DND-41 (cell line): ENCODE data around the gene PCDHA12.

Source experiments
- ATAC-seq: fragments of 200-7000 bp; cut with Tn5 transposase; 3 replicates; pipeline ENCODE4 v1.9.1; 2021; ENCODE audit warnings: low read depth; ENCODE audit not compliant: insufficient read depth
- DNase-seq: peaks from one replicate; pipeline ENCODE4 v3.0.0-alpha.2; 2020
- H2AFZ ChIP-seq: 2 replicates; pipeline ENCODE4 v1.6.0; 2012; ENCODE audit warnings: low read depth, low read length
- H3K27ac ChIP-seq: 2 replicates; pipeline ENCODE4 v1.5.1; 2012; ENCODE audit warnings: low read length, inconsistent platforms
- H3K27me3 ChIP-seq: fragments of 200-600 bp; sonication (generic); 2 replicates; pipeline ENCODE4 v1.6.0; 2012; ENCODE audit warnings: low read length, mild to moderate bottlenecking, inconsistent platforms; ENCODE audit not compliant: insufficient read depth, poor library complexity
- H3K36me3 ChIP-seq: 2 replicates; pipeline ENCODE4 v1.5.1; 2012; ENCODE audit warnings: low read length, inconsistent platforms; ENCODE audit not compliant: insufficient read depth
- H3K4me1 ChIP-seq: 2 replicates; pipeline ENCODE4 v1.5.1; 2012; ENCODE audit warnings: mild to moderate bottlenecking, low read length; ENCODE audit not compliant: insufficient read depth
- H3K4me2 ChIP-seq: 2 replicates; pipeline ENCODE4 v1.6.0; 2012; ENCODE audit warnings: mild to moderate bottlenecking, moderate library complexity, low read length, inconsistent platforms; ENCODE audit not compliant: insufficient read depth
- H3K4me3 ChIP-seq, 2 experiments: fragments of 200-600 bp in 1 of 2; shearing (Covaris generic) in 1 of 2; 2 replicates each; pipeline ENCODE4 v1.5.1; 2012 to 2016; ENCODE audit warnings: inconsistent platforms in 2 of 2, low read length in 2 of 2, mild to moderate bottlenecking in 2 of 2, low read depth in 1 of 2, moderate library complexity in 1 of 2
- H3K79me2 ChIP-seq: 2 replicates; pipeline ENCODE4 v1.6.0; 2012; ENCODE audit warnings: low read length, inconsistent platforms; ENCODE audit not compliant: insufficient read depth
- H3K9ac ChIP-seq: 2 replicates; pipeline ENCODE4 v1.6.0; 2012; ENCODE audit warnings: low read depth, mild to moderate bottlenecking, inconsistent platforms, low read length, moderate library complexity
- H3K9me3 ChIP-seq: 2 replicates; pipeline ENCODE4 v1.5.1; 2012; ENCODE audit warnings: low read length, moderate library complexity, mild to moderate bottlenecking, inconsistent platforms; ENCODE audit not compliant: insufficient read depth, severe bottlenecking
- H4K20me1 ChIP-seq: 2 replicates; pipeline ENCODE4 v1.6.0; 2012; ENCODE audit warnings: low read length; ENCODE audit not compliant: insufficient read depth
- CTCF ChIP-seq: IDR thresholded peaks from 2 replicates; pipeline ENCODE4 v1.5.1; 2012; ENCODE audit warnings: borderline replicate concordance, low read length, moderate library complexity, mild to moderate bottlenecking; ENCODE audit not compliant: poor library complexity, severe bottlenecking; ENCODE audit errors: extremely low read depth
- EZH2 ChIP-seq: IDR thresholded peaks from 3 replicates; pipeline ENCODE4 v1.6.1; 2012; ENCODE audit warnings: borderline replicate concordance, low read depth, mild to moderate bottlenecking, moderate library complexity, low read length, inconsistent platforms; ENCODE audit not compliant: severe bottlenecking

Gene PCDHA12

GRCh38 chr5:140882591-140882899 lies 7.4 kb downstream of the PCDHA12 start:
- Histone ChIP-seq H3K4me2 (no peak overlapping the region), H3K4me1 (no peaks in the 10 kb centered on the region), H3K36me3 (no peaks in the 10 kb centered on the region), H3K27me3 (peaks cover 2% of the 10 kb centered on the region), H2AFZ (no peak overlapping the region), H3K4me3 (no peak overlapping the region), H3K27ac (no peak overlapping the region), H3K79me2 (no peaks in the 10 kb centered on the region), H3K9me3 (no peaks in the 10 kb centered on the region), H4K20me1 (no peaks in the 10 kb centered on the region), H3K9ac (no peak overlapping the region)
- TF ChIP-seq CTCF (peak; percentile 47), EZH2 (no peak)
- DNase-seq (no peak), ATAC-seq (no peak)

GRCh38 chr5:140883373-140883772 lies 8.3 kb downstream of the PCDHA12 start:
- Histone ChIP-seq H3K36me3 (no peaks in the 10 kb centered on the region), H4K20me1 (no peaks in the 10 kb centered on the region), H3K4me2 (no peak overlapping the region), H3K27me3 (peaks cover 7% of the 10 kb centered on the region), H3K79me2 (no peaks in the 10 kb centered on the region), H3K9me3 (no peaks in the 10 kb centered on the region), H3K27ac (no peak overlapping the region), H3K9ac (no peak overlapping the region), H3K4me3 (no peak overlapping the region), H3K4me1 (no peaks in the 10 kb centered on the region), H2AFZ (no peak overlapping the region)
- no peak for ATAC-seq
- DNase-seq: no peak
- no peak for TF ChIP-seq EZH2
- TF ChIP-seq CTCF: no peak

- H3K9ac ChIP-seq: no peak overlapping the region
- H3K4me2 ChIP-seq: no peak overlapping the region
- no peak overlapping the region for H3K4me3 ChIP-seq
- no peak for TF ChIP-seq CTCF
- no peak for TF ChIP-seq EZH2
- no peak overlapping the region for H2AFZ ChIP-seq
- no peaks in the 10 kb centered on the region for H3K79me2 ChIP-seq
- H3K36me3 ChIP-seq: no peaks in the 10 kb centered on the region
- H3K9me3 ChIP-seq: no peaks in the 10 kb centered on the region
- H3K4me1 ChIP-seq: no peaks in the 10 kb centered on the region
- ATAC-seq (no peak), DNase-seq (no peak)
- H3K27me3 ChIP-seq: peaks cover 7% of the 10 kb centered on the region
- no peak overlapping the region for H3K27ac ChIP-seq
- H4K20me1 ChIP-seq: no peaks in the 10 kb centered on the region
Measured at GRCh38 chr5:140883927-140884697, 9.0 kb downstream of the PCDHA12 start.

GRCh38 chr5:140916325-140916724 lies 41.2 kb downstream of the PCDHA12 start:
- no peak overlapping the region for H3K9ac ChIP-seq
- no peak overlapping the region for H3K4me3 ChIP-seq
- H3K4me2 ChIP-seq: no peak overlapping the region
- no peaks in the 10 kb centered on the region for H3K79me2 ChIP-seq
- no peak for TF ChIP-seq CTCF
- TF ChIP-seq EZH2: no peak
- no peaks in the 10 kb centered on the region for H3K27me3 ChIP-seq
- no peaks in the 10 kb centered on the region for H4K20me1 ChIP-seq
- no peak for DNase-seq
- H3K36me3 ChIP-seq: no peaks in the 10 kb centered on the region
- ATAC-seq: no peak
- no peaks in the 10 kb centered on the region for H3K9me3 ChIP-seq
- no peak overlapping the region for H3K27ac ChIP-seq
- no peak overlapping the region for H2AFZ ChIP-seq
- no peaks in the 10 kb centered on the region for H3K4me1 ChIP-seq
